ENCODE results near the gene OSM.

Gene OSM

GRCh38 chr22:30296324-30296723 lies 29.7 kb upstream of the OSM start (continued):
- TF ChIP-seq ZNF488 (tag by site-specific recombination; IDR thresholded peaks at IDR 0.05) (no peak), KLF7 (tag by site-specific recombination; IDR thresholded peaks at IDR 0.05; ENCODE audit: borderline replicate concordance) (no peak), ZNF16 (tag by site-specific recombination; IDR thresholded peaks at IDR 0.05; ENCODE audit: low read depth) (no peak), ZNF239 (tag by site-specific recombination; IDR thresholded peaks at IDR 0.05) (no peak), MEIS1 (CRISPR knock-in tag; IDR thresholded peaks at IDR 0.05; ENCODE audit: borderline replicate concordance) (no peak), PRDM10 (tag by site-specific recombination; IDR thresholded peaks at IDR 0.05) (no peak), ZNF558 (tag by site-specific recombination; IDR thresholded peaks at IDR 0.05) (no peak)

- POLR2A ChIA-PET, result no interaction called here
- CTCF ChIA-PET, result interaction anchor here (0.7 to 2.2 kb wide), 2 partner anchors 8 to 188 kb away, joined by 3 to 8 read pairs; no protein-coding TSS in a partner anchor
- Histone ChIP-seq H3K27ac (ENCODE audit: extremely low read depth, low read depth, low read length) (no peak overlapping the region), H3K4me3 (ENCODE audit: low read depth, low read length) (no peak overlapping the region), H3K36me3 (ENCODE audit: control insufficient read depth in 2 of 2, insufficient read depth in 1 of 2, low read length in 2 of 2) (peaks cover 3 to 76% of the 10 kb centered on the region in 2 experiments; a peak in 2 of 3 replicates), H3K4me1 (ENCODE audit: control insufficient read depth, insufficient read depth, low read length) (no peaks in the 10 kb centered on the region), H3K9me3 (ENCODE audit: control insufficient read depth, insufficient read depth, low read depth, low read length) (no peaks in the 10 kb centered on the region)
- TF ChIP-seq ZNF10 (tag by site-specific recombination; IDR thresholded peaks at IDR 0.05), result no peak
- TF ChIP-seq PRDM4 (tag by site-specific recombination; IDR thresholded peaks at IDR 0.05), result no peak
- no peak for TF ChIP-seq ZNF76 (tag by site-specific recombination; IDR thresholded peaks at IDR 0.05; ENCODE audit: borderline replicate concordance, low read depth)
- no peak for TF ChIP-seq ZSCAN4 (tag by site-specific recombination; IDR thresholded peaks at IDR 0.05)
- TF ChIP-seq ZEB2 (tag by site-specific recombination; IDR thresholded peaks at IDR 0.05), result no peak
- TF ChIP-seq ZNF664 (tag by site-specific recombination; IDR thresholded peaks at IDR 0.05), result no peak
- no peak for TF ChIP-seq ZNF776 (tag by site-specific recombination; IDR thresholded peaks at IDR 0.05; ENCODE audit: borderline replicate concordance)
- TF ChIP-seq CTCF (tag by site-specific recombination; IDR thresholded peaks at IDR 0.05), result no peak
- TF ChIP-seq ZNF174 (tag by site-specific recombination; IDR thresholded peaks at IDR 0.05), result no peak
- no peak for TF ChIP-seq PRDM2 (tag by site-specific recombination; IDR thresholded peaks at IDR 0.05; ENCODE audit: borderline replicate concordance)
- TF ChIP-seq ZNF350 (tag by site-specific recombination; IDR thresholded peaks at IDR 0.05), result no peak
- TF ChIP-seq ZNF114 (tag by site-specific recombination; IDR thresholded peaks at IDR 0.05), result no peak
- no peak for TF ChIP-seq OVOL3 (tag by site-specific recombination; IDR thresholded peaks at IDR 0.05)
- TF ChIP-seq ZNF626 (tag by site-specific recombination; IDR thresholded peaks at IDR 0.05), result no peak
Measured at GRCh38 chr22:30295576-30295975, 28.9 kb upstream of the OSM start.
